GM21619 (cell line): ENCODE results near the gene GMPR2.
"Not testable (repeated sequence)": the region's sequence is repeated elsewhere in the genome, so short reads cannot be mapped to it uniquely, and the experiment has no call there.

Experiments used
- ATAC-seq: cut with Tn5 transposase; IDR thresholded peaks from one replicate; pipeline ENCODE4 v1.9.1; 2021; ENCODE audit not compliant: unreplicated experiment

GMPR2 gene

DNA sequence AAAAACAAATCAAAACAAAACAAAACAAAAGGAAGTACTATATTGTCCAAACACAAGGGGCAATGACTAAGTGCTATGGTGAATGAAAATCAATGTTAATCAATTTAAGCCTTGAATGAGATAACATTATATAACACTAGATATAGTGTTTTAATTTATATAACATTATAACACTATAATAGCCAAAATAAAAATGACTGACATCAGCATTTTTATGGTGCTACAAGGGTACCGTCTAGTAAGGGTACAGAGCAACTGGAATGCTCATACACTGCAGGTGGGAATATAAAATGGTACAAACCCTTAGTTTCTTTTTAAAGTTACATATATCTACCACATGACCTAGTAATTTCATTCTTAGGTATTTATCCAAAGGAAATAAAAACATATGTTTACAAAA is 6.3 kb upstream of the GMPR2 start:
- ATAC-seq = no peak

DNA sequence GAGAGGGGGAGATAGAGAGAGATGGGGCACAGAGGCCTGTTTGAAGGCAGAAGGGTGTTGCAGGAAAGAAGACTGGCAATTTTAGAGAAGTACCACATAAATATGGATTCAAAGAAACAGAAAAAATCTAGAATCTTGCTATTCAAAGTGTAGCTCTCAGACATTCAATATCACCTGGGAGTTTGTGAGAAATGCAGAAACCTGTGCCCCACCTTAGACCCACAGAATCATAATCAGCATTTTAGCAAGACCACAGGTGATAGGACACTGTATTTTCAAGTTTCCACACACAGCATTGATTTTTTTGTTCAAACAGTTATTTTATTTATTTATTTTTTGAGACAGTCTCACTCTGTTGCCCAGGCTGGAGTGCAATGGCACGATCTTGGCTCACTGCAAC is 3.8 kb upstream of the GMPR2 start:
- no peak for ATAC-seq

DNA sequence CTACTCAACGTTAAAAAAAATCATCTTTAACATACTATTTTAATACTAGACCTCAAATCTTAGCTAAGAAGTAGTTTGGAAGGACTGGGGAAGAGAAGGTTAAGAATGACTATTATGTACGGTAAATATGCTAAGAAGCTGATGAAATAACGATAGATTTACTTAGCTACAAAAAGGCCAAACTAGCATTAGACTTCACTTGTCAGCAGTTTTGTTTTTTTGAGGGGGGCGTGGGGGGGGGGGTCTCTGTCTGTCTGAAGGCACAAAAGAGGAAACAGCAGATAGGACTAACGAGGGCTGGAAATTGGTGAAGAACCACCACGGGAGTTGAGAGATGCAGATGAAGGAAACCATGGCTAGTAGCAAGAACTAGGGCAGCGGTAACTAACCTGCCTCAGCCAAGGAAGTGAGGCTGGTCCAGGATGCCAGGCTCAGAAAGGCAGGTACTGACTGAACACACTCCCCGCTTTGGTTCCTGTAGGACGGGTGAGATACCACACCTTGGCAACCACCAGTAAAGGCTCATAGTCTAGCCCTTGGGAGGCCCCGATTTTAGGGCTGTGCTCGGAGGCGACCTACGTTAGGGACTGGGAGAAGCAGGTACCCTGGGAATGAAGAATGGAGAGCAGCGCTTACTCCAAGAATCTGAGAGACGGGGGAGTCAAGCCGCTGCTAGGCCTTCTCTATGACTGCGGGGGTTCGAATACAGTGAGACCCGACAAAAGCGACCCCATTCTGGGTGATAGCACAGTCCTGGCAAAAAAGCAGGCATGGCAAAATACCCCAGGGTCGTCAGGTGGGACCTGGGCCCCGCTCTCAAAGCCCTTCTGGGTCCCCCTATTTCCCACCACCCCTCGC is 1.2 kb upstream of the GMPR2 start:
- peak; percentile 16 for ATAC-seq

DNA sequence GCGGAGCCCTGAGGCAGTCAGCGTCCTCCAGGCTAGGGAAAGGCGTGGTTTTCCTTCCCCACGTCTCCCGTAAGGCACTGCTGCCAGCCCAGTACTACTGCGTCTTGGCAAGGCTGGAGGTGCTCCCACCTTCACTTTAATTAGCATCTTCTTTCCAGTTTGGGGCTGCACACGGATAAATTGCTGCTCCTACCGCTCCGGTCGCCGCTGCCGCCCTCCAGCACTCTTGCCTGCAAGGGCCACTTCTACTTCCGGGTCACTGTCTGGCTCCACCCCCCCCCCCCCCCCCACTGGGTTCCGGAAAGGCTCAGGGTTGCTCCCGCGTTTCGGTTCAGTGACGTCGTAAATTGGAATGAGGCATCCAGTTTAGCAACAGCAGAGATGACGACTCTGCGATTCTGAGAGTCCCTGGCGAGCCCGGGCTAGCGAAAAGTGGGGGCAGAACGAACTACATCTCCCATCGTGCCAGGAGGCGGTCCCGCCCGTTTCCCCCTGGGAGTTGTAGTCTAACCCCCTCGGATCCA is 546 bp upstream of the GMPR2 start, which contains the start of gene NEDD8:
TSS of gene NEDD8 (minus strand) at position 247 of the 524 bp plus-strand sequence. CDS start at position 147, 100 bp downstream.
- peak; percentile 74 for ATAC-seq

DNA sequence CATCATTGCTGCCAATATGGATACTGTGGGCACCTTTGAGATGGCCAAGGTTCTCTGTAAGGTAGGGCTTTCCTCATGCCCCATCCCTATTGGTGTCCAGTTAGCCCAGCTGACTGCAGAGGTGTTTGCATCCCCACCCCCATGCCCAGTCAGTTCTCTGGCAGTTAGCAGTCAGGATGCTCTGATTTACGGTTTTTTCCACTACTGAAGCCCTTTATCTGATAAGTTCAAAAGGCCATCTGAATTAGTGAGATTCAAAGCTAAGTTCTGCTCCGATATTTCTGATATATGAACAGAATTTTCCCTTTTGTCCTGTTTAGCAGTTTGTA is 773 bp downstream of the GMPR2 start:
- no peak for ATAC-seq

DNA sequence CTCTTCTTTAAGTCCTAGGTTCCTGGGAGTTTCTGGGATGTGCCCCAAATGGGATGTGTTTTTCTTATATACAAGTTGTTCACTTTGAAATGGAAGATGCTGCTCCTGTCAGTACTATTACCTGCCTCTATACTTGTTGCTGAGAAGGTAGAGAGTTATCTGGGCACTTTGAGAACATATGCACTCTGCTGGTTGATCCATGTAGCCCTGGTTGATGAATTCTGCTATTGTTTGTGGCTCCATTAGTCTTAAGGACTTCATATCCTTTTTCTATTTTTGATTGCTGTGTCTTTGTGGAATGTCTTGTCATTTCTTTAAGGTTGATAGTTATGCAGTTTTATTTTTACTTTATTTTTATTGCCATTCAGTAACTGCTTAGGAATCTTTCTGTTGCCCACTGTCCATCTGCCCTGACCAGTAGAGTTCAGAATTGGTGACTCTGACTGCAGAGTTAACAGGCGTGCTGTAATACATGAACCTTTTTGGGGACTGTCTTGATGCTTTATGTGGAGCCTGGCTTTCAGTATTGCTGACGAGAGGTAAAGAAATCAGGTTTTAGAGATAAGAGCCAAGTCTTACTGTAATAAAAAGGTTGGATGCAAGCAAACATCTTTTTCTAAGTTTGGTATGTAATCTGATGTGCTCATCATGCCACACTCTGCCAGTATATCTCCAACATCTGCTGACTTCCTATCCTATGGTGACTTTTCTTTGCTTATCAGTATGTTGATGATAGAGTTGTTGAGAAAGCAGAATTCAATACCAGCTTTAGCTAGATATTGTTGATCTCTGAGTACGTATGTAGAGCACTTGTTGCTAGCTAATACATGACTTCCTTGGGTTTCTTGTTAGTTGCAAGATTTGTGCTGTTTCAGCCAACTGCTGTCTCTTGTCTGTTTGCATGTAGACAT is 1.6 kb downstream of the GMPR2 start:
- ATAC-seq = no peak

DNA sequence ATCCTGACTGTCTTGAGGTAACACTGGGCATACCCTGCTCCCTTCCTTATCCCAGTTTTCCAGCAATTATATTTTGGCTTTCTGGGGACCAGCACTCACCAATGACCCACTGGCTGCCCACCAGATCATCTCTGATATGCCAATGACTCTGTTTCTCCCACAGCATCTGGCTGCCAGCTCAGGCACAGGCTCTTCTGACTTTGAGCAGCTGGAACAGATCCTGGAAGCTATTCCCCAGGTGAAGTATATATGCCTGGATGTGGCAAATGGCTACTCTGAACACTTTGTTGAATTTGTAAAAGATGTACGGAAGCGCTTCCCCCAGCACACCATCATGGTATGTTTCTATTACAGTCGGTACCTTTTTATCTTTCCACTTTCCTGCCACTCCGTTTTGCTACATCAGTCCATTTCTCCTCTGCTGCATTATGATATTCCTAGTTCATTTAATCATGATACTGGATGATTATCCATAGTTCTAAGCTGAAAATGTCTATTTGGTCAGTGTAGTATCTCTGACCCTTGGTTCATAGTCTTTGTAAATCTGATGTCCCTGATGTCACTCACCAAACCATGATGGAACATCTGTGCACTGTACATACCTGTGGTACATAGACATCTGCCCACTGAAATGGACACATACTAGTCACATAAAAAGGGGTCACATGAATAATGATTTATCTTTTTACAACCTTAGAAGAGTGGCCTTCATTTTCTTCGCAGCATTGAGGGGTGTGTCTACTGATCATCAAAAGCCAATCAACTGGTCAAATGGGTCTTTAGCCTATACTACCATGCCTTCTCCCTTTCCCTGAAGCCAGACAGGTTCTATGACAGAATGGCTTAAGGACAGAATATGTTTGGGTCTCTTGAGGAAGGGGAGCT is 3.3 kb downstream of the GMPR2 start:
- ATAC-seq = no peak

DNA sequence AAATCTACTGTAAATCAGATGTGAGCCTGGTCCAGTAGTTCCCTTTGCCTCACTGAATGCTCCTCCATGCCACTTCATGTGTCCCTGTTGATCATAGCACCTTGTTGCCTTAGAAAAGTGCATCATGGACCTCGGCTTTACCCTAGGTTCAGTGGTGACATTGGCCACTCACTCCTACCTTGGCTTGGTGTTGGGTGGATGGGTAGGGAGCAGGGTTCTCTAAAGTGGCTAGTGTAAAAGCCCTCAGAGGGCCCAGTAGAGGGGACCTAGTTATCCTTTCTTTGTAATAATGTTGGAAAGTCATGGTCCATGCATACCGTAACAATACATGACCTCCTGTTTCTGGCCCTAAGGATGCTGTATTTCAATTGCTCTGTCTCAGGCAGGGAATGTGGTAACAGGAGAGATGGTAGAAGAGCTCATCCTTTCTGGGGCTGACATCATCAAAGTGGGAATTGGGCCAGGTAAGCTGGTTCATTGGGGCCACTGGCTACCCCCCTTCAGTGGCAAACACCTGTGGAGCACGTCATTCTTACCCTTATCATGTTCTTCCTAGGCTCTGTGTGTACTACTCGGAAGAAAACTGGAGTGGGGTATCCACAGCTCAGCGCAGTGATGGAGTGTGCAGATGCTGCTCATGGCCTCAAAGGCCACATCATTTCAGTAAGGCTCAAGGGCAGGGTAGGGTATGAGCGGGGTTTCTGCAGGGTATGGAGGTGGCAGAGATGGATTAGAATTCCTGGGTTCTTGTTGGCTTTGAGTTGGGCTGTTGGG is 4.1 kb downstream of the GMPR2 start:
- no peak for ATAC-seq

DNA sequence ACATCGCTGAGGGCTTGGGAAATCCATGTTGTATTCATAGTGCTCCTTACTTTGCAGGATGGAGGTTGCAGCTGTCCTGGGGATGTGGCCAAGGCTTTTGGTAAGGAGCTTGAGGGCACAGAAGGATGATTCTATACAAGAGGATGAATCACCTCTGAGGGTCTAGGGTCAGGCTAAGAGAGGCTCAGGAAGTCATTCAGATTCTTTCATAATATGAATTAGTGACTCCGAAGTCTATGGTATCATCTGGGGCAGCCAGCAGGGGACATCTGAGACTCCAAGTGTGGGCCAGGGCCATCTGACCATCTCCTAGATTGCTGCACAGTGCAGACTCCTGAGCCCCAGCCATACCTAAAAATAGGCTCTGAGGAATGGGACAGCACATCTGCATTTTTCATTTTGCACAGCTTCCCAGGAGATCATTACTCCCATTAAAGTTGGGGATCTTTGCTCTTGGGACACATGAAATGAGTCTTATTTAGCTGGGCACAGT is 4.8 kb downstream of the GMPR2 start:
- ATAC-seq = no peak

DNA sequence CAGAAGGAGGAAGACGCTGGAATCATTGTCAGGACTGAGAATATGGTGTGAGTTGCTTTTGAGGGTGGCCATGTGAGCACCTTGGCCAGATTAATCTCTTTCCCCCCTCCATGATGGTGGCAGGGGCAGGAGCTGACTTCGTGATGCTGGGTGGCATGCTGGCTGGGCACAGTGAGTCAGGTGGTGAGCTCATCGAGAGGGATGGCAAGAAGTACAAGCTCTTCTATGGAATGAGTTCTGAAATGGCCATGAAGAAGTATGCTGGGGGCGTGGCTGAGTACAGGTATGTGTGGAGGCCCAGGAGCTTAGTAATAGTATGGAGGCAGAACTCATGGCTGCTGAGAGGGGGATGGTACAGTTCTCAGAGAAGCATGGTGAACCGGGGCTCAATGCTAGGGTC is 5.4 kb downstream of the GMPR2 start:
- ATAC-seq = no peak

DNA sequence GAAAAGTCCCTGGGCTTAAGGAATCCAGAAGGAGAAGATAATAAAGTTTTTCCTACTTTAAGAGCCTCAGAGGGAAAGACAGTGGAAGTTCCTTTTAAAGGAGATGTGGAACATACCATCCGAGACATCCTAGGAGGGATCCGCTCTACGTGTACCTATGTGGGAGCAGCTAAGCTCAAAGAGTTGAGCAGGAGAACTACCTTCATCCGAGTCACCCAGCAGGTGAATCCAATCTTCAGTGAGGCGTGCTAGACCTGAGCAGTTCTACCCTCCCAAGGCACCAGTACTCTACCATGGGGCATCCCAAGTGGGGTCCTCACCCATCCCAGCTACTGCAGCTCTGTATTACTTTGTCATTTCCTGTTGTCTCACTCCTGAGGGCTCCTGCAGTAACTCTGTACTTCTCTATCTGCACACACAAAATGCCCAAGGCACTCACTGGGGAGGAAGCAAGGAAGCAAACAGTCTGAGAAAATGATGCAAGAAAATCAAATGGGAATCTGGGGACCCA is 5.9 kb downstream of the GMPR2 start:
- ATAC-seq = no peak

DNA sequence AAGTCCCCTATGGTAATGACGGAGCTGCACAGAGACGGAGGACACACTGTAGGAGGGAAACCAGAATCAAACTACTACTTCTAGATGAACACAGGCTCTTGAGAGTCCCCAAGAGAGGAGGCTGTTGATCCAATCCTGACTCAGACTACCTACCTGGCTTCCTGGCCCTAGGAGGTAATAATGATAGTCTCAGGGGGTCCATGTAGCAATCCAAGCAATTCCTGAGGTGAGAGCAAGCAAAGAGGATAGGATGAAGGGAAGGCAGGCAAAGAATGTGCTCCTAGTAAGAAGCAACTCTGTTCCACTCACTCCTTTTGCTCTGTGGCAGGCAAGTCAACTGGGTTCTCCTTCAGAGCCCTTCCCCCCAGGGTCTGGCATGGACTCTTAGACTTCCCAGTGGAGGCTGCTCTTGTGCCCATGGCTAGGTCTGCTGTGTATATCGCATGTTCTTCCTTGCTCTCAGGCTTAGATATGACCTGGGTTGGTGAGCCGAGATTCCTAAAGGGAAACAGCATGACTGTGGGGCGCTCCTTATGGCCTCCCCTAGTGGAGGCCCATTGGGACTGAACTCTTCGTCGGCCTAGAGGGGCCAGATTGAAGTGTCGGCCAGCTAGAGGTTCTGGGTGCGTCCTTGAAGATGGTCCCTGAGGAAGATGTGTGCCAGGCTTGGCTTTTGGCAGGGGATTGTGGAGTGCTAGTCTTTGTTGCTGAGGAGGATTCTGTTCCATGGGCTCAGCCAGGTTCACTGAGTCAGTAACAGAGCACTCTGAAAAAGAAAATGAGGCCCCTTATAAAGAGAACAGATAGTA is 7.6 kb downstream of the GMPR2 start:
- ATAC-seq = no peak

DNA sequence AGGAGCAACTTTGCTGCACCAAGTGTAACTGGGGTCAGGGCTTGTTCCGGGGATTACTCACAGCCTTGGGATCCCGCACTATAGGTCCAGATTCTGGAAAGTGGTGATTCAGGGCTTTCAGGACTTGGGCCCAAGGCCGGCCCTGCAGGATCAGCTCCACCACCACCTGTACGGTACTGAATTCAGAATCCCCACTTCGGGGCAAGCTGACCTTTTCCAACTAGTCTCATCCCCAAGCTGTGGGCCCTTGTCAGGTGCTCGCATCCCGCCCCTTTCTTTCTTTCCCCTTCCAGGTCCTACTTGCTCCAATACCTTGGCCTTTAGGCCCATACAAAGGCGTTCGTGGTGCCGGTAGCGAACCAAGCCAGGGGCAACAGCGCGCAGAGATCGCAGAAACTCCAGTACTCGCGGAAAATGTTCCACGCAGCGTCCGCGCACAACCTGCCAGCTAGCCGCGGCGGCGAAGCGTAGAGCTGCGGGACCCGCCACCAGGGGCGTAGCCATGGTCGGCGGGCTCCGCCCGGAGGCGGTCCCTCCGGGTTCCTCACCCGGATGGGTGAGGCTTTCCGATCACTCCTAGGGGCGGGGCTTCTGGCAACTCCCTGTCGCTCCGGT is 9.2 kb downstream of the GMPR2 start:
- ATAC-seq = peak; percentile 66

DNA sequence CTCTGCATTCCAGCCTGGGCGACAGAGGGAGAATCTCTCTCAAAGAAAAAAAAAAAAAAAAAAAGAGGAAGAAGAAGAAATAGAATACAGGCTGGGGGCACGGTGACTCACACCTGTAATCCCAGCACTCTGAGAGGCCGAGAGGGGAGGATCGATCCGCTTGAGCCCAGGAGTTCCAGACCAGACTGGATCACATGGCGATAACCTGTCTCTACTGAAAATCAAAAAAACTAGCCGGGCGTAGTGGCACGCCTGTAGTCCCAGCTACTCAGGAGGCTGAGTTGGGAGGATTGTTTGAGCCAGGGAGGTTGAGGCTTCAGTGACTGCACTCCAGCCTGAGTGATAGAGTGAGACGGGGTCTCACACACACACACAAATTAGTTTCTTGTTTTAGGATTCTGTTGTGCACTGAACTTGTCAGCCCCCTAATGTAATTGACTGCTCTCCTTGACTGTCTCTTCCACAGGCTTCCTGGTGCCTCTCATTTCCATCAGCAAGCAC is 10.7 kb downstream of the GMPR2 start:
- no peak for ATAC-seq

DNA sequence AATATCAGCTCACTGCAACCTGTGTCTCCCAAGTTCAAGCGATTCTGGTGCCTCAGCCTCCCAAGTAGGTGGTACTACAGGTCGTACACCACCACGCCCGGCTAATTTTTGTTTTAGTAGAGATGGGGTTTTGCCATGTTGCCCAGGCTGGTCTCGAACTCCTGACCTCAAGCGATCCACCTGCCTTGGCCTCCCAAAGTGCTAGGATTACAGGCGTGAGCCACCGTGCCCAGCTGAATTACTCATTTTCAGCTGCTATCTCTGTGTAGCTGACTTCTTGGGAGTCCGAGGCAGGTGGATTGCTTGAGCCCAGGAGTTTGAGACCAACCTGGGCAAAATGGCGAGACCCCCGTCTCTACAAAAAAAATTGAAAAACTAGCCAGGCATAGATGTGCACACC is 12.6 kb downstream of the GMPR2 start:
- ATAC-seq = not testable (repeated sequence)

DNA sequence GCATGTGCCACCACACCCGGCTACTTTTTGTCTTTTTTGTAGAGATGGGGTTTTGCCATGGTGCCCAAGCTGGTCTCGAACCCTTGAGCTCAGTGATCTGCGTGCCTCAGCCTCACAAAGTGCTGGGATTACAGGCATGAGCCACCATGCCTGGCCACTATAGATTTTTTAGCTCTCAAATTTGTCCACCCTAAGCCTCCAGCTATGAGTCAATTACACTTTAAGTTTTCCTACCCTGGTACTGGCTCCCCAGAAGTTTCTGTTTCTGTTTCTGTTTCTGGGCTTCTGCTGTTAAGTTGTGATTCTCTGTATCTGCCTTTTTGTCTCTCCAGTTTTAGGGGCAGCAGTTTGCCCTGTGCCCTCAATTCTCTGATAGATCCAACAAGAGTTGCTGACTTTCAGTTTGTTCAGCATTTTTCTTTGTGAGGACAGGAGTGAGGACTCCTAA is 14.1 kb downstream of the GMPR2 start:
- ATAC-seq = peak; percentile 26

DNA sequence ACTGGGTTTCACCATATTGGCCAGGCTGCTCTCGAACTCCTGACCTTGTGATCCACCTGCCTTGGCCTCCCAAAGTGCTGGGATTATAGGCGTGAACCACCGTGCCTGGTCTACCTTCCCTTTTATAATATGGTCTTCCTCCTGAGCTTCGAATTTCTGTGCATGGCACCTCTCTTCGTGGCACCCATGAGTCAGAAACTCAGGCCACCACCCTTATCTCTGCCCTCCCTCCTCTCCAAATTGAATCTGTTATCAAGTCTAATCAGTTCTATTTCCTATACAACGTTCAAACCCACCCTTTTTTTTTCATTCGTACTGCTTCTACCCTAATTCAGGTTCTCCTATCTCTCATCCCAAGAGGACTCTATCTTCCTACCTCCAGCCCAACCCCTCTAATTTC is 14.7 kb downstream of the GMPR2 start:
- no peak for ATAC-seq
